GM21723 (cell line): ENCODE data around the gene TGFBR1.
"Not testable (repeated sequence)": the region's sequence is repeated elsewhere in the genome, so short reads cannot be mapped to it uniquely, and the experiment has no call there.

ENCODE experiments used
- ATAC-seq: cut with Tn5 transposase; IDR thresholded peaks from one replicate; pipeline ENCODE4 v1.9.1; 2021; ENCODE audit warnings: mild to moderate bottlenecking, moderate library complexity; ENCODE audit not compliant: unreplicated experiment

Gene TGFBR1

DNA sequence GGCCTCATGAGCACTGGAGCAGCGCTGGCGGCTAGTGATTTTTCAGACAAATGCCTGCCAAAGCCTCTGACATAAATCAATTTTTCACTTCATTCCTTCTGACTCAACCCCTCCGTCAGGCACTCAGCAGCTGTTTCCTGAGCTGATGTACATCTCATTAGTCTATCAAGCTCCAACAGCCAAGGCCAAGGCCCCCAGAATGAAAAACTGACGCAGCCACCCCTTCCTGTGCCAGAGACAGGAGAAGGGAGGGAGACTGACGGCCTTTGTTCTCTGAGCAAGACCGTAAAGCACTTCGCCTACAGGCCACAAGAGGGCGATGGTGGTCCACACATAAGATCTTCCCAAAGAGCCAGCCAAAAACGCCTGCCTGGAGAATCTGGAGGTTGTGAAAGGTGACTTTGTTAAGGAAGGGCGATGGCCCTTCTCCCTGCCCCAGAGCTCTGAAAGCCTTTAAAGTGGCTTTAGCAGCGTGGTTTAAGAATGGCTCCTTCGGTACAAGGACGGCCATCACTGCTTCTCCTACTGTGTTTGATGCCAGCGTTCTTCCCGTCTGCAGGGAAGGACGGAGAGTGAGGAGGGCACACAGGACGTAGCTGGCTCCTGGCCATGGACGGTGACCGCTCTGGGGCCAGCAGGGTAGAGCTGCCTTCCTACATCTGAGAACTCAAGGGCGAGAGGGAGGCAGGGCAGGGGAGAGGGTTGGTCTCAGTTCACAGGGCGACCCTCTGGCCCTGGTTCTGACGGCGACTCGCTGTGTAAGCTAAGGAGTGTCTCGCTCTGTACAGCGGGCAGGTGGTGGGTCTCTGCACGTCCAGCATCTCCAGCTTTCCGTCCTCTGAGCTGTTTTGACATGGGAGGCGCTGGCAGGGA is 79.8 kb downstream of the TGFBR1 start:
- peak; percentile 51 for ATAC-seq

- no peak for ATAC-seq
Measured at GRCh38 chr9:99185348-99185632, 80.4 kb downstream of the TGFBR1 start.

DNA sequence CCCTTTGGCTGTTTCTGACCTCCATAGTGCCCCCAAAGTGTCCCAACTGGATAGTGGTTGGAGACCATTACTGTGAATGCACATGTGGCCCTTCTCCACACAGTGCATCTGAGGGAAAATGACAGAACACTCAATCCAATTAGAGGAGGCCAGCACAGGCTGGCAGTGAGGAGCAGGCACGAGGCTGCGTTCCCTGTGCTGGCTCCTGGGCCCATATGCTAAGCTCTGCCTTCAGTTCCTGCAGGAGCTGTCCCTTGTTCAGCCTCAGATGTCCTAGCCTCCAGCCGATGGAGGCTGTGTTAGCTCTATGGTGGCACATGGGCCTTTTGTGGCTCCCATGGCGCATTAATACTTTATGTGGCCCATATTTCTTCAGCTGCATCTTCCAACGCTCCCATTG is 81.0 kb downstream of the TGFBR1 start:
- no peak for ATAC-seq

GRCh38 chr9:99187311-99187710 is 82.4 kb downstream of the TGFBR1 start:
- ATAC-seq: no peak

- no peak for ATAC-seq
Measured at GRCh38 chr9:99189186-99189585, 84.3 kb downstream of the TGFBR1 start.

DNA sequence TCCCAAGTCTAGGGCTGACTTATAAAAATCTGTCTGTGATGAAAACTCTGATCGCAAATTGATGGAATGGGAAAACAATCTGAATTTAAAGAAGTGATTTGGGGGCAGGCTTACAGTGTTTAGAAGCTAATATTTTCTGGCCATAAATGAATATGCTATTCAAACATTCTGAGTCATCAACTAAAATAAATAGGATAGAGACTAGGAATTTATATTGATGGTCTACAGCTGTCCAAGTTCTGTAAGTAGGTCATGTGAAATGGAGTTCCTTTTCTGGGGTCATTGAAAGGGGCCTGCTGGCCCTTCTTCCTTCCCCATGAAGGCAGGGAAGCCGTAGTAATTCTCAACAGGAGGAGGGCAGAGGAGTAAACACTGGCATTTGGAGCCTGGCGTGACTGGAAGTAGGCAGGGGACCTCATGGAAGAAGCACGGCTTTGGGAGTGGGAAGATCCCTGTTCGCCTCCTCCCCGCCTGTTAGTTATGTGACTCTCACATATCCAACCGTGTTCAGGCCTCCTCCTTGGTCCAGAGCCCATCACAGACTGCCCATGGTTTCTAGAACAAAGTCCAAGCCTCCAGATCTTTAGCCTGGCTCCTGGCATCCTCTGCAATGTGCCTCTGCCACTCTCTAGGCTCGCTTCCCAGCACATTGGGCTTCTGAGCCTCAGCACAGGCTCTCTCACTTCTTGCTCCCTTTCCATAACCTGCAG is 85.1 kb downstream of the TGFBR1 start:
- no peak for ATAC-seq

GRCh38 chr9:99190597-99191283 is 85.8 kb downstream of the TGFBR1 start:
- no peak for ATAC-seq

DNA sequence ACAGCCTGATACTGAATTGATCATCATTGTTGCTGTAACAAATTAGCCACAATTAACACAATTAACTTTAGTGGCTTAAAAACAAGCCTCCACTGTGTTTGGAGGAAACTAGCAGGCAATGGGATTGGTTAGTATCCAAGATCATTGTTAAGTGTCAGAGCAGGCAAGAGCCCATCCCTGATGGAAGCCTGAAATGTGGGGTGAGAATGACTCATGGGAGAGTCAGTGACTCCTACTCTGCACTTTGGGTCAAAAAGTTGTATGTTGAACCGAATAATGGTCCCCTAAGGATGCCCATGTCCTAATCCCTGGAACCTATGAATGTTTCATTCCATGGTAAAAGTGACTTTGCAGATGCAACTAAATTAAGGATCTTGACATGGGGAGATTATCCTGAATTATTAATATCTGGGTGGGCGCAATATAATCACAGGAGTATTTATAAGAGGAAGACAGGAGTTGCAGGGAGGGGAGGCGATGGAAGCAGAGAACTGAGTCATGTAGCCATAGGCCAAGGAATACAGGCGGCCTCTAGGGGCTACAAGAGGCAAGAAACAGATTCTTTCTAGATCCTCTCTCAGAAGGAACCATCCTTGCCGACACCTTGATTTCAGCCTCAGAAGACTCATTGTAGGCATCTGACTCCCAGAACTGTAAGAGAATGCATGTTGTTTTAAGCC is 88.0 kb downstream of the TGFBR1 start:
- no peak for ATAC-seq

GRCh38 chr9:99193466-99193821 is 88.5 kb downstream of the TGFBR1 start:
- no peak for ATAC-seq

GRCh38 chr9:99196484-99196883 is 91.6 kb downstream of the TGFBR1 start:
- ATAC-seq: not testable (repeated sequence)

DNA sequence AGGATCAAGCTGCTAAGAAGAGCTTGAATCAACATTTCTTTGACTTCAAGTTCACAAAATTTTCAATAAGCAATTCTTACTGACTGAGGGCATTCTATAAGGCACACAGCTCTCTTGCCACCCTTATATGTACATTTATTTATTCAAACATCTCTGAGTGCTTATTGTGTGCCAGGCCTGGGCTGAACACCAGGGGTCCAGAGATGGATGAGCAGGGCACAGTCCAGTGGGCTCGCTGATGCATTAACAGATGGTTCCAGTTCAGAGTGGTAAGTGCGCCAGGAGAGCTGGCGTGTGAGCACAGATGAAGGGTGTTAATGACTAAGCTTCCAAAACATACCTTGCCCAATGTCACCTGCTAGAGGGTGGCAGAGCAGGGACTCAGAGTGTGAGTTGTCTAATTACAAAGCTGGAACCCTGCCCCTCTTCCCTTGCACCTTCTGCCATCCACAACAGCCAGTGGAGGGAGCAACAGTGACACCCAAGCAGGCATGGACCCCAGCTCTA is 92.3 kb downstream of the TGFBR1 start:
- no peak for ATAC-seq

DNA sequence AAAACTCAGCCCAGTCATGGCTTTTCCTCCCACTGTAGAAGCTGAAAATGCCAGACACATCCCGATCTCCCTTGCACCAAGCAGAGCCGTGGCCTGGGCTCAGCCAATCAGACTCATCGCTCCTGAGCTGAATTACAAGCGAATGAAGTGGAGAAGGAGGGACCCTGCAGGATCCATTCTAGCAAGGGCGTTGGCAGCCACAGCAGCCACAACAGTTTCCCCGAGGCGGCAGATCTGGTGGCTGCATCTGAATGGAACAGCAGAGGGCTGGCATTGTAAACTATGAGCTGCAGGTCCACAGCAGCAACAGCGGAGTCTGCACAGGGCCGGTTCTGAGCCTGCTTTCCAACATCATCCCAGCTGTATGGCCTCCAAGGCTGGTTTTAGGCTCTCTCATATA is 93.1 kb downstream of the TGFBR1 start:
- ATAC-seq: no peak

DNA sequence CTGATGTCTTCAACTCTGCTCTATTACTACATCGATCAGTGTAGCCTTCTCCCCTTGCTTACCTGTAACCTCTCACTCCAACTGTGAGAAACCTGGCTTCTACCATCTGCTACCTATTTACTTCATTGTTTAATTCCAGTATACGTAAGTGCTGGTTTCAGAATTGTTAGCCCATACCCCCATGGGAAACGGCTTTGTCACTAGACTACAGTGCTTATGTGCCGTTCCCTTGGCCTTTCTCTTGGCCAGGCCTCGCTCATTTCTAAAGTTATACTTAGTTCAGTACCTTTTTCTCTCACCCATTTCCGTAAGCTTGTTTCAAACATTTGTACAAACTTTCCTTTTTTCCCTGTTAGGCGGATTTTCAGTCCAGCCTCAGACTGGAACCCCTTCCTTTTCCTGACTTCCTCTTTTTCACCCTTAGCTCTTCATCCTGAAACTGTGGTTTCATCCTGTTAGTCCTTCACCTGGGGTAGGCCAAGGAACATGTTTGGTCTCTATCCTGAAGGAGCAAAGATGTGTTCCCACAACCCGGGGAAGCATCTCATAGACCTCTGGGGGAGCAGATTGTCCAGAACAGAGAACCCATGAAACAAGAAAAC is 95.1 kb downstream of the TGFBR1 start:
- no peak for ATAC-seq

DNA sequence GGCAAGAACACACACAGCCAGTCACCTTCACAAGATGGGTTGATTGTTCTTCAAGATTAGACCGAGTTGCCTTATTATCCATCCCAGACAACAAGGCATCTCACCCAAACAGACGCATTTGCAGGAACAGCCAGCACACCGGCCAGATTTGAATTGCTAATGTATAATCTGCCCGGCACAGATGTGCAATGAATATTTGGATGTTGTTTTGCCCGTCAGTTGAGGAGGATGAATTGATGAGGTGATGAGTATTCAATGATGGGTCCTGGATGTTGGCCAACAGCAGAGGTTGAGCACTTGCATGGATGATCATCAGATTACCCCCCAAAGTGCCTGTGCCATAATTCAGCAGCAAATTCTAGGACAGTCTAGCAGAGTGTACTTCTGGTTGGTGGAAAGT is 96.7 kb downstream of the TGFBR1 start:
- ATAC-seq: no peak
